Lower lobe of right lung (tissue), 2 donors: Measurements from ENCODE around the gene GBE1. TPM values are rescaled to one million over a fixed set of nuclear protein-coding genes. Genes with fewer than 3 reads are reported as not detected.

ENCODE experiments used
- ATAC-seq, 2 donors: fragments of 200-7000 bp; cut with Tn5 transposase; one replicate each; pipeline ENCODE4 v1.9.1; 2020 to 2022; ENCODE audit warnings: mild to moderate bottlenecking in 2 of 2, moderate library complexity in 2 of 2
- DNase-seq: peaks from one replicate; pipeline ENCODE4 v3.0.0-alpha.2; 2020
- H3K27ac ChIP-seq: fragments of 200-600 bp; one replicate; pipeline ENCODE4 v1.8.0; 2022
- H3K27me3 ChIP-seq: fragments of 200-600 bp; one replicate; pipeline ENCODE4 v1.8.0; 2022; ENCODE audit warnings: low read depth
- H3K36me3 ChIP-seq: fragments of 200-600 bp; one replicate; pipeline ENCODE4 v1.8.0; 2022; ENCODE audit warnings: mild to moderate bottlenecking
- H3K4me1 ChIP-seq: fragments of 200-600 bp; one replicate; pipeline ENCODE4 v1.8.0; 2022
- H3K4me3 ChIP-seq: fragments of 200-600 bp; one replicate; pipeline ENCODE4 v1.8.0; 2022; ENCODE audit warnings: mild to moderate bottlenecking
- H3K9me3 ChIP-seq: fragments of 200-600 bp; one replicate; pipeline ENCODE4 v1.8.0; 2022
- intact Hi-C: fragments of 100-400 bp; cut with DNase I; formaldehyde crosslinking; loops from one replicate; pipeline ENCODE4 v1.11.0; 2022
- total RNA-seq: library from RNA; stranded (reverse); fragmentation: NEBNext Ultra II Directional; extraction: Animal tissue kit (Norgen Biotek cat#: 25700); gene quantifications from one replicate; pipeline ENCODE4 v1.2.1, GENCODE V29; 2021
- TF ChIP-seq, protein P1 (sequence below): fragments of 200-600 bp; IDR thresholded peaks from one replicate; pipeline ENCODE4 v1.8.0; 2022; ENCODE audit warnings: antibody characterized with exemption, mild to moderate bottlenecking
- donor health status: DM: no; HTN: yes; CAD: no; lungs with severe emphysema.

The GBE1 gene
- total RNA-seq, 1 donor from 2014 or later = 23.0 TPM

DNA sequence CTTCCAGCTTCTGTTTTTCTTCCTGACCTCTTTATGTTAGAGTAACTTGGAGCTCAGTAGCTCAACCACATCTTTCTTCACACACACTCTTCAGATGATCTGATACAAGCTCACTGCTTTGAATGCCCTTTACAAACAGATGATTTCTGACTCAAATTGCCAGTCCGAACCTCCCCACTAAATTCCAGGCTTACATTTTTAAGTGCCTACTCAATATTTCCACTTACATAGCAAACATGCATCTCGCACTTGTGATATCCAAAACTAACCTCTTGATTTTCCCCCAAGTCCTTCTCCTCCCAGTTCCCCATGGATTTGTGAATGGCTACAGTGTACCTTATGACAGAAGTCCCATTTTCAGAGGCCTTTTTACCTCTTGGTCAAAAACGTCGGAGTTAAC is 139.1 kb downstream of the GBE1 start:
- H3K9me3 ChIP-seq = no peaks in the 10 kb centered on the region
- no peaks in the 10 kb centered on the region for H3K4me1 ChIP-seq
- DNase-seq = no peak
- no peak overlapping the region for H3K4me3 ChIP-seq
- H3K36me3 ChIP-seq = no peaks in the 10 kb centered on the region
- H3K27ac ChIP-seq = no peak overlapping the region
- TF ChIP-seq, protein P1, sequence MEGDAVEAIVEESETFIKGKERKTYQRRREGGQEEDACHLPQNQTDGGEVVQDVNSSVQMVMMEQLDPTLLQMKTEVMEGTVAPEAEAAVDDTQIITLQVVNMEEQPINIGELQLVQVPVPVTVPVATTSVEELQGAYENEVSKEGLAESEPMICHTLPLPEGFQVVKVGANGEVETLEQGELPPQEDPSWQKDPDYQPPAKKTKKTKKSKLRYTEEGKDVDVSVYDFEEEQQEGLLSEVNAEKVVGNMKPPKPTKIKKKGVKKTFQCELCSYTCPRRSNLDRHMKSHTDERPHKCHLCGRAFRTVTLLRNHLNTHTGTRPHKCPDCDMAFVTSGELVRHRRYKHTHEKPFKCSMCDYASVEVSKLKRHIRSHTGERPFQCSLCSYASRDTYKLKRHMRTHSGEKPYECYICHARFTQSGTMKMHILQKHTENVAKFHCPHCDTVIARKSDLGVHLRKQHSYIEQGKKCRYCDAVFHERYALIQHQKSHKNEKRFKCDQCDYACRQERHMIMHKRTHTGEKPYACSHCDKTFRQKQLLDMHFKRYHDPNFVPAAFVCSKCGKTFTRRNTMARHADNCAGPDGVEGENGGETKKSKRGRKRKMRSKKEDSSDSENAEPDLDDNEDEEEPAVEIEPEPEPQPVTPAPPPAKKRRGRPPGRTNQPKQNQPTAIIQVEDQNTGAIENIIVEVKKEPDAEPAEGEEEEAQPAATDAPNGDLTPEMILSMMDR = no peak
- H3K27me3 ChIP-seq = no peaks in the 10 kb centered on the region
- ATAC-seq = no peak
- intact Hi-C loops = no loop called here

DNA sequence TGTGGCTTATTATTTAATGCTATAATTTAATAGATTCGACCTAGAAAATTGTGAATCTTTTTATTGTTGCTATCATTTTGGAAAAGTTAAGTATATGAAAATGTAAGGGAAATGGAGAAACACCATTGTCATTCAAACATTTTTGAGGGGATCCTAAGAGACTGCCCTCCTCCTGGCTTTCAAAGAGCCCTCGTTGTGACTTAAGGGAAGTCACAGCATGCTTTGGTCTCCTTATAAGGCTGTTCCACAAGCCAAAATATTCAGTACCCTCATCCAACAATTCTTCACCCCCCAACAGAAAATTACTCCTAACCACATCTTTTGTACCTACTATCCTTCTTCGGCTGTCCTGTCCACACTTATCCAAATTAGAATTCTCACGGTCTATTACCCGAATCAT is 140.2 kb downstream of the GBE1 start:
- Histone ChIP-seq H3K9me3 (no peaks in the 10 kb centered on the region), H3K27ac (no peak overlapping the region), H3K4me1 (no peaks in the 10 kb centered on the region), H3K27me3 (no peaks in the 10 kb centered on the region), H3K36me3 (no peaks in the 10 kb centered on the region), H3K4me3 (no peak overlapping the region)
- DNase-seq (no peak), ATAC-seq (no peak)
- intact Hi-C loops = no loop called here
- TF ChIP-seq, protein P1 = no peak

DNA sequence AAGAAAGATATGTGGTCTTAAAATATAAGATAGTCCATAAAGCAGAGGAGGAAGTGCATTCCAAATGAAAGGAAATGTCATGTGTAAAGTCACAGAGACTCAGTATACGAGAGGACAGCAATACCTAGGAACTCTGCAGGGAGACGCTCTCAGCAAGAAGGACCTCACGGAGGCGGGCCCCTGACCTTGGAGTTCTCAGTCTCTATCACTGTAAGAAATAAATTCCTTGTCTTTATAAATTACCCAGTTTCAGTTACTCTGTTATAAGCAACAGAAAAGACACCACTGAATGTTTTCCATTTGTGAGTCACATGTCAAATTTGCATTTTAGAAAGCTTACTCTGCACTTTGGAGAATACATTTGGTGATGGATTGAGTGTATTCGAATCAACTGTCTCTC is 140.6 kb downstream of the GBE1 start:
- TF ChIP-seq, protein P1 = no peak
- Histone ChIP-seq H3K36me3 (no peaks in the 10 kb centered on the region), H3K27me3 (no peaks in the 10 kb centered on the region), H3K4me3 (no peak overlapping the region), H3K27ac (no peak overlapping the region), H3K4me1 (no peaks in the 10 kb centered on the region), H3K9me3 (no peaks in the 10 kb centered on the region)
- intact Hi-C loops = no loop called here
- ATAC-seq (no peak), DNase-seq (no peak)

DNA sequence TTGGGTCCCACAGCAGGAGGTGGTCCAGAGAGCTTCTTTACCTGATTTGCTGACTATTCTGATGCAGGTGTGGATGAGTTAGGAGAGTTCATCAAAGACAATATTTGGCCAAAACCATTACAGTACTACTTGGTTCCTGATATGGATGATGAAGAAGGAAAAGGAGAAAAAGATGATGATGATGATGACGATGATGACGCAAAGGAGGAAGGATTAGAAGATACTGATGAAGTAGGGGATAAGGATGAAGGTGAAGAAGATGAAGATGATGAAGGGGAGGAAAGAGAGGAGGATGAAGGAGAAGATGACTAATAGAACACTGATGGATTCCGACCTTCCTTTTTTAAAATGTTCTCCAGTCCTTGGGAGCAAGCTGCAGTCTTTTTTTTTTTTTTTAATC is 148.7 kb downstream of the GBE1 start:
- no peaks in the 10 kb centered on the region for H3K27me3 ChIP-seq
- H3K4me1 ChIP-seq = no peaks in the 10 kb centered on the region
- intact Hi-C loops = no loop called here
- H3K36me3 ChIP-seq = no peaks in the 10 kb centered on the region
- H3K9me3 ChIP-seq = no peaks in the 10 kb centered on the region
- ATAC-seq = no peak
- H3K4me3 ChIP-seq = no peak overlapping the region
- DNase-seq = no peak
- H3K27ac ChIP-seq = no peak overlapping the region
- TF ChIP-seq, protein P1 = no peak

DNA sequence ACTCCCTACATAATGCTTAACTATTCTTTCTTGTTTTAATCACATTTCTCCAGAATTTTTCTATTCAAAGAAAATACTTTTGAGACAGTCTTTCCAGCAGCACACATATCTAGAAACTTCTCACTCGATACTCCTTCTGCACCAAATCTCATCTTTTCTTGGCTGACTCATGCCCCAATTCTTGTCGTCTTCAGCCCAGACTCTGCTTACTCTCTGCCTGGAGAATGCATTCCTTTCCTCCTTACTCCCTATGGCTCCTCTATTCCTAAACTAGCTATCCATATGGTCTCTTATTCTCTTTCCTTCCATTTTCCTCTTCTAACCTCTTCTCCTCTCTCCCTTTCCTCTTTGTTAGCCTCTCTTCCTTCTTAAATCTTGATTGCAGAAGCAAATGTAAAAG is 158.7 kb downstream of the GBE1 start:
- TF ChIP-seq, protein P1 = no peak
- no peak for ATAC-seq
- no peaks in the 10 kb centered on the region for H3K36me3 ChIP-seq

More for the DNA sequence above, 158.7 kb downstream of the GBE1 start:
- Histone ChIP-seq H3K27me3 (no peaks in the 10 kb centered on the region), H3K27ac (no peak overlapping the region), H3K4me1 (no peaks in the 10 kb centered on the region), H3K4me3 (no peak overlapping the region), H3K9me3 (no peaks in the 10 kb centered on the region)
- no peak for DNase-seq
- intact Hi-C loops = no loop called here
